GM23338 (cell line): ENCODE data around the gene RER1.

Experiments
- CREB1 ChIP-seq: fragments of 250-450 bp; sonication (Bioruptor Pico); IDR thresholded peaks from 2 replicates; pipeline ENCODE4 v1.5.0; 2020; ENCODE audit warnings: low read depth, mild to moderate bottlenecking, moderate library complexity
- ETS1 ChIP-seq: IDR thresholded peaks from 2 replicates; pipeline ENCODE4 v1.6.1; 2016; ENCODE audit warnings: antibody characterized with exemption
- EZH2 ChIP-seq: fragments of 200-600 bp; sonication (generic); IDR thresholded peaks from one replicate; pipeline ENCODE4 v1.8.0; 2017; ENCODE audit warnings: antibody characterized with exemption, mild to moderate bottlenecking, low read depth; ENCODE audit not compliant: unreplicated experiment
- EZH2phosphoT487 ChIP-seq: fragments of 200-600 bp; sonication (generic); IDR thresholded peaks from one replicate; pipeline ENCODE4 v1.8.1; 2018; ENCODE audit warnings: antibody characterized with exemption; ENCODE audit not compliant: unreplicated experiment
- JUNB ChIP-seq: IDR thresholded peaks from one replicate; pipeline ENCODE4 v1.6.1; 2016; ENCODE audit warnings: antibody characterized with exemption; ENCODE audit not compliant: unreplicated experiment
- NANOG ChIP-seq: IDR thresholded peaks from 2 replicates; pipeline ENCODE4 v1.6.1; 2016; ENCODE audit warnings: antibody characterized with exemption, borderline replicate concordance
- POLR2AphosphoS5 ChIP-seq: IDR thresholded peaks from 2 replicates; pipeline ENCODE4 v1.6.1; 2016; ENCODE audit warnings: antibody characterized with exemption, low read depth
- REST ChIP-seq: IDR thresholded peaks from one replicate; pipeline ENCODE4 v1.6.1; 2018; ENCODE audit warnings: antibody characterized with exemption; ENCODE audit not compliant: unreplicated experiment
- STAT1 ChIP-seq: IDR thresholded peaks from one replicate; pipeline ENCODE4 v1.6.1; 2016; ENCODE audit warnings: antibody characterized with exemption; ENCODE audit not compliant: unreplicated experiment
- ZNF331 ChIP-seq: fragments of 250-450 bp; sonication (Bioruptor Pico); IDR thresholded peaks from 2 replicates; pipeline ENCODE4 v1.5.0; 2020; ENCODE audit warnings: low read depth, mild to moderate bottlenecking, moderate library complexity
- ZNF462 ChIP-seq: fragments of 250-450 bp; sonication (Bioruptor Pico); IDR thresholded peaks from 2 replicates; pipeline ENCODE4 v1.5.0; 2020; ENCODE audit warnings: mild to moderate bottlenecking, moderate library complexity
- TF ChIP-seq, protein P1 (sequence below), 2 experiments: fragments of 200-600 bp in 1 of 2; sonication (generic) in 1 of 2; conservative IDR thresholded peaks; 2 replicates each; pipeline versions ENCODE4 v1.5.1 to v1.6.1; 2016 to 2017; ENCODE audit warnings: antibody characterized with exemption in 2 of 2, low read depth in 2 of 2, mild to moderate bottlenecking in 2 of 2, moderate library complexity in 1 of 2

GRCh38 chr1:2350501-2350900 is 41.1 kb upstream of the RER1 start:
- no peak for TF ChIP-seq EZH2phosphoT487
- TF ChIP-seq, protein P1, sequence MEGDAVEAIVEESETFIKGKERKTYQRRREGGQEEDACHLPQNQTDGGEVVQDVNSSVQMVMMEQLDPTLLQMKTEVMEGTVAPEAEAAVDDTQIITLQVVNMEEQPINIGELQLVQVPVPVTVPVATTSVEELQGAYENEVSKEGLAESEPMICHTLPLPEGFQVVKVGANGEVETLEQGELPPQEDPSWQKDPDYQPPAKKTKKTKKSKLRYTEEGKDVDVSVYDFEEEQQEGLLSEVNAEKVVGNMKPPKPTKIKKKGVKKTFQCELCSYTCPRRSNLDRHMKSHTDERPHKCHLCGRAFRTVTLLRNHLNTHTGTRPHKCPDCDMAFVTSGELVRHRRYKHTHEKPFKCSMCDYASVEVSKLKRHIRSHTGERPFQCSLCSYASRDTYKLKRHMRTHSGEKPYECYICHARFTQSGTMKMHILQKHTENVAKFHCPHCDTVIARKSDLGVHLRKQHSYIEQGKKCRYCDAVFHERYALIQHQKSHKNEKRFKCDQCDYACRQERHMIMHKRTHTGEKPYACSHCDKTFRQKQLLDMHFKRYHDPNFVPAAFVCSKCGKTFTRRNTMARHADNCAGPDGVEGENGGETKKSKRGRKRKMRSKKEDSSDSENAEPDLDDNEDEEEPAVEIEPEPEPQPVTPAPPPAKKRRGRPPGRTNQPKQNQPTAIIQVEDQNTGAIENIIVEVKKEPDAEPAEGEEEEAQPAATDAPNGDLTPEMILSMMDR (conservative IDR thresholded peaks at IDR 0.05; ENCODE audit: low read depth in 2 of 2): no peak
- no peak for TF ChIP-seq EZH2
- no peak for TF ChIP-seq REST
- no peak for TF ChIP-seq POLR2AphosphoS5
- TF ChIP-seq CREB1 (CRISPR knock-in tag): no peak
- TF ChIP-seq STAT1: no peak
- TF ChIP-seq JUNB: no peak
- no peak for TF ChIP-seq ETS1
- TF ChIP-seq ZNF331 (CRISPR knock-in tag): no peak
- no peak for TF ChIP-seq NANOG
- no peak for TF ChIP-seq ZNF462 (CRISPR knock-in tag)
